GM21367 (cell line): ENCODE results near the gene MMS19.
A peak's percentile ranks its signal among the peaks of the same experiment; 100 is the strongest.
"Not testable (repeated sequence)": the region's sequence is repeated elsewhere in the genome, so short reads cannot be mapped to it uniquely, and the experiment has no call there.

Experiments
- ATAC-seq: cut with Tn5 transposase; IDR thresholded peaks from one replicate; pipeline ENCODE4 v1.9.1; 2021; ENCODE audit not compliant: unreplicated experiment

MMS19 gene

DNA sequence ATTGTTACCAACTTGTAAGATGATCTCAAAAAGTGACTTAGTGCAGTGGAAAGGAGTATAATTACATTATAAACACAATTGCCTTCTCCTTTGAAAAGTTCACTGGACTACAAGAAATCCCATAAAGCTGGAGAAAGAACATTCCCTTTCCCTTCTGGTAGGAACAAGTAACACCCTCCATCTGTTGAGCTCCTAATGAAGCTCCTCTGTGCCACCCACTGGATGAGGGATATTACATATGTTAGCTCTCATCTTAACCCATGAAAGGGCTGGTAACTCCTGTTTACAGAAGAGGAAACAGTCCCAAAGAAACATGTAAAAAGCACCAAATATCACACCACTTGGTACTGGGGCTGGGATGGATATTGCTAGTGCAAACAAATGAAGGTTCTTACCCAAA, 64.2 kb downstream of the MMS19 start:
- ATAC-seq: no peak

DNA sequence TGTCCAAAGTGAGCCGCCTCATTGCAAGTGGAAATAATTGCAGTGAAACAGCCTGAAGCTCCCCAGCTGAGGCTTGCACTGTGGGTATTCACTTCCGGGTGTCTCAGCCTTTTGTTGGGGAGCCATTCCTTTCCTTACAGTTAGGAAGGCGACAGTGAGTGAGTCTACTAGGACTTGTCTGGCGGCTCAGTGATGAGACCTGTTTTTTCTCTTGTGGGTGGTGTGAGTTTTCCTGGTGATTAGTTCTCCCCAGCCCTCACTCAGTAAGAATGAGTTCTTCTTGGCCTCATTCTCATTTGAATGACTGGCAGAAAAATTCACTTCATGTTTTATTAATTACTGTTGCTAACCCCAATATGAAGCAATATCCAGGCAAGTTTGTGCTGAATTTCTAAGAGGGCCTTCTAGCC, 69.6 kb downstream of the MMS19 start:
- no peak for ATAC-seq

- no peak for ATAC-seq
Observed at GRCh38 chr10:97427571-97428179, 70.5 kb downstream of the MMS19 start.

DNA sequence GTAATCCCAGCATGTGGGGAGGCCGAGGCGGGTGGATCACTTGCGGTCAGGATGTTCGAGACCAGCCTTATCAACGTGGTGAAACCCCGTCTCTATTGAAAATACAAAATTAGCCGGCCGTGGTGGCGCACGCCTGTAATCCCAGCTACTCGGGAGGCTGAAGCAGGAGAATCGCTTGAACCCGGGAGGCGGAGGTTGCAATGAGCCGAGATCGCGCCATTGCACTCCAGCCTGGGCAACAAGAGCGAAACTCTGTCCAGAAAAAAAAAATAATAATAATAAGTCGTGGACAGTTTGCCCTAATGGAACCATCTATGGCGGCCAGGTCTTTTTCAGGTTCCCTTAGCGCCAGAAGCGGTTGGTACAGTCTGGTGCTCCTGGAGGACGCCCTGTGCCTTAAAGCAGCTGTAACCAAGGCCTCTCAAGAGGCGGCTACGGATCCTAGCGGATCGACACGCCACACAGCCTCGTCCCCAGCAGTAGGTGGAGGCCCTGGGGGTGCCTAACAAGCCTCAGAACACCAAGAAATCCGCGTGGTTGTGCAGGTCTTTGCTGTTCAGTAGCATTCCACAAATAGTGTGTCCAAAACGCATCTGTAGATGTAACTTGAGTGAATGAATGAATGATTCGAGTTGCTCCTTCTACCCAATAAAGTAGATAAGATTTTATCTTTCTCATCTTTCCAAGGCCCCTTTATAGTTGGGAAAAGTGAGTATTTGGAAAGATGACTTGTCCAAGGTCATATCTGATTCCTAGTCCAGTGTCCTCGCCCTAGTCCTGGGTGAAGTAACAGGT, 71.2 kb downstream of the MMS19 start:
- ATAC-seq: no peak

DNA sequence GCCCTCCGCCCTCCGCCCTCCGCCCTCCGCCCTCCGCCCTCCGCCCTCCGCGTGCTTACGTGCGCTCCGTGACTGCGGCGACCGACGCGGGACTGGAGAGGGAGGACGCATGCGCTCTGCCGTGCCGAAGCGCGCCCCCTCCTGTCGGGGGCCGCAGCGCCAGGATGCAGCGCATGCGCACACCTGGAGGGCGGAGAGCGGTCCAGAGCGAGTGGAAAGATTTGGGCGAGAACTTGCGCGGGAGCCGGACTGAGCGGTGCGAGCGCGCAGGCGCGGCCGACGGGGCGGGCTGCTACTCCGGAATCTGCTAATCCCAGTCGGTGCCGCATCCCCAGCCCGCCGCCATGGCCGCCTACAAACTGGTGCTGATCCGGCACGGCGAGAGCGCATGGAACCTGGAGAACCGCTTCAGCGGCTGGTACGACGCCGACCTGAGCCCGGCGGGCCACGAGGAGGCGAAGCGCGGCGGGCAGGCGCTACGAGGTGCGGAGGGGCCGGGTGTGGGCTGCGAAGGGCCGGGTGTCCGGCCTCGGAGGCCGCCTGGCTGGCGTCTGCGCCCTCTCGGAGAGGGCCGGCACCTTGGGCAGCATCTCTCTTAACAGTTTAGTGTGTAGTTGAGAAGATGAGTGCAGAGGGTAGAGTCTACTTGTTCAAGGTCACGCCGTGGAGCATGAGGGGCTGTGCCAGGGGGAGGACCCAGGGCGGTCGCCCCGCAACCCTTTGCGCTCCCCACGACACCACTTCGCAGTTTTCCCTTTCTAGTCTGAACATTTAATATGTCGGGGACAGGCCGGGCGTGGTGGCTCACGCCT, 72.1 kb downstream of the MMS19 start, which contains the start of gene PGAM1:
TSS of gene PGAM1 (plus strand) at position 228 of the 812 bp plus-strand sequence. CDS start at position 345, 117 bp downstream.
- peak; percentile 78 for ATAC-seq

DNA sequence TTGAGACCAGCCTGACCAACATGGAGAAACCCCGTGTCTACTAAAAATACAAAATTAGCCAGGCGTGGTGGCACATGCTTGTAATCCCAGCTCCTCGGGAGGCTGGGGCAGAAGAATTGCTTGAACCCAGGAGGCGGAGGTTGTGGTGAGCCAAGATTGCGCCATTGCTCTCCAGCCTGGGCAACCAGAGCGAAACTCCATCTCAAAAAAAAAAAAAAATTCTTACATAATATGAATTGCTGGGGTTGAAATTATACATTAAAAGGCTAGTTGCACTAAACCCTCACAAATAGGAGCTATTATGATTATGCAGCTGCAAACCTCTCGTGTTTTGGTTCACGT, 74.5 kb downstream of the MMS19 start:
- not testable (repeated sequence) for ATAC-seq

- ATAC-seq: no peak
Observed at GRCh38 chr10:97416565-97416964, 81.7 kb downstream of the MMS19 start.

- ATAC-seq: no peak
Observed at GRCh38 chr10:97412891-97413304, 85.3 kb downstream of the MMS19 start.

DNA sequence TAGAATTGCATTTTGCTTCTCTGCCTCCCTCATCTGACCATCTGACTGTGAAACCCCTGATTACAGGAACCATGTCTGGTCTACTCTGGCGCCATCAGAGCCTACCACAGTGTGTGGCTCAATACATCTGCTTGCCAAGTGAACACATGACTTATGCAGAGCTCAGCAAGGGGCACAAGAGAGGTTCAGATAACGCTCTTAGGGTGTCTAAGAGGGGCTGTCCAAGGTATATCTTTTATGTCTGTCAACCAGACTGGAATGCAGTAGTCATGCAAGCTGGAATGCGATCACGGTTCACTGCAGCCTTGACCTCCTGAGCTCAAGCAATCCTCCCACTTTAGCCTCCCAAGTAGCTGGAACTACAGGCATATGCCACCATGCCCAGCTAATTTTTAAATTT, 86.8 kb downstream of the MMS19 start:
- no peak for ATAC-seq

- no peak for ATAC-seq
Observed at GRCh38 chr10:97408496-97408992, 89.7 kb downstream of the MMS19 start.
